LNCaP clone FGC (cell line): Measurements from ENCODE around the gene XYLT2.

Experiments used
- DNase-seq: peaks from one replicate; pipeline ENCODE4 v3.0.0-alpha.2; 2011; ENCODE audit warnings: low read depth
- H3K4me3 ChIP-seq: 2 replicates; pipeline ENCODE4 v1.5.1; 2011; ENCODE audit warnings: mild to moderate bottlenecking, low read depth, low read length, control low read depth
- TF ChIP-seq, protein P1 (sequence below): IDR thresholded peaks from 2 replicates; pipeline ENCODE4 v1.5.1; 2012; ENCODE audit warnings: mild to moderate bottlenecking; ENCODE audit not compliant: control insufficient read depth, insufficient read depth; ENCODE audit errors: extremely low read depth

Gene XYLT2

GRCh38 chr17:50406578-50406977 is 60.7 kb downstream of the XYLT2 start:
- DNase-seq, result no peak
- TF ChIP-seq, protein P1, sequence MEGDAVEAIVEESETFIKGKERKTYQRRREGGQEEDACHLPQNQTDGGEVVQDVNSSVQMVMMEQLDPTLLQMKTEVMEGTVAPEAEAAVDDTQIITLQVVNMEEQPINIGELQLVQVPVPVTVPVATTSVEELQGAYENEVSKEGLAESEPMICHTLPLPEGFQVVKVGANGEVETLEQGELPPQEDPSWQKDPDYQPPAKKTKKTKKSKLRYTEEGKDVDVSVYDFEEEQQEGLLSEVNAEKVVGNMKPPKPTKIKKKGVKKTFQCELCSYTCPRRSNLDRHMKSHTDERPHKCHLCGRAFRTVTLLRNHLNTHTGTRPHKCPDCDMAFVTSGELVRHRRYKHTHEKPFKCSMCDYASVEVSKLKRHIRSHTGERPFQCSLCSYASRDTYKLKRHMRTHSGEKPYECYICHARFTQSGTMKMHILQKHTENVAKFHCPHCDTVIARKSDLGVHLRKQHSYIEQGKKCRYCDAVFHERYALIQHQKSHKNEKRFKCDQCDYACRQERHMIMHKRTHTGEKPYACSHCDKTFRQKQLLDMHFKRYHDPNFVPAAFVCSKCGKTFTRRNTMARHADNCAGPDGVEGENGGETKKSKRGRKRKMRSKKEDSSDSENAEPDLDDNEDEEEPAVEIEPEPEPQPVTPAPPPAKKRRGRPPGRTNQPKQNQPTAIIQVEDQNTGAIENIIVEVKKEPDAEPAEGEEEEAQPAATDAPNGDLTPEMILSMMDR, result no peak
- H3K4me3 ChIP-seq, result no peak overlapping the region

DNA sequence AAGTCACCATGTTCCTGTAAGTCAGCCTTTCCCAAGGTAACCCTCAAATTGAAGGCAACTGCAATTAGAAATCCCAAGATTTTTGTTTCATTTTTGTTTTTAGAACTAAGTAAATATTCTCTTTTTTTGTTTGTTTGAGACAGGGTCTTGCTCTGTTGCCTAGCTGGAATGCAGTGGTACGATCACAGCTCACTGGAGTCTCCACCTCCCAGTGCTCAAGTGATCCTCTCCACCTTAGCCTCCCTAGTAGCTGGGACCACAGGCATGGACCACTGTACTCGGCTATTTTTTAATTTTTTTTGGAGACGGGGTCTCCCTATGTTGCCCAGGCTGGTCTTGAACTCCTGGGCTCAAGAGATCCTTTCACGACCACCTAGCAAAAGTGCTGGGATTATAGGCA is 62.0 kb downstream of the XYLT2 start:
- no peak for DNase-seq
- no peak overlapping the region for H3K4me3 ChIP-seq
- TF ChIP-seq, protein P1, result no peak
